CD4-positive, alpha-beta T cell treated with Interleukin-6 at 100 ng/mL for 8 hours (primary cell): Measurements from ENCODE around the gene SLC35F6.

Source experiments
- DNase-seq: peaks from one replicate; pipeline ENCODE4 v3.0.0-alpha.2; 2020; ENCODE audit warnings: mixed read lengths, low spot score

Gene SLC35F6, protein sequence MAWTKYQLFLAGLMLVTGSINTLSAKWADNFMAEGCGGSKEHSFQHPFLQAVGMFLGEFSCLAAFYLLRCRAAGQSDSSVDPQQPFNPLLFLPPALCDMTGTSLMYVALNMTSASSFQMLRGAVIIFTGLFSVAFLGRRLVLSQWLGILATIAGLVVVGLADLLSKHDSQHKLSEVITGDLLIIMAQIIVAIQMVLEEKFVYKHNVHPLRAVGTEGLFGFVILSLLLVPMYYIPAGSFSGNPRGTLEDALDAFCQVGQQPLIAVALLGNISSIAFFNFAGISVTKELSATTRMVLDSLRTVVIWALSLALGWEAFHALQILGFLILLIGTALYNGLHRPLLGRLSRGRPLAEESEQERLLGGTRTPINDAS

GRCh38 chr2:26764078-26764887, at the start of gene SLC35F6:
Gene SLC35F6, plus strand, starts transcription at chr2:26764284. Its CDS starts 66 bp downstream, at chr2:26764350.
- peak; percentile 81 for DNase-seq

- no peak for DNase-seq
Measured at GRCh38 chr2:26715528-26716270, 48.4 kb upstream of the SLC35F6 start.

DNA sequence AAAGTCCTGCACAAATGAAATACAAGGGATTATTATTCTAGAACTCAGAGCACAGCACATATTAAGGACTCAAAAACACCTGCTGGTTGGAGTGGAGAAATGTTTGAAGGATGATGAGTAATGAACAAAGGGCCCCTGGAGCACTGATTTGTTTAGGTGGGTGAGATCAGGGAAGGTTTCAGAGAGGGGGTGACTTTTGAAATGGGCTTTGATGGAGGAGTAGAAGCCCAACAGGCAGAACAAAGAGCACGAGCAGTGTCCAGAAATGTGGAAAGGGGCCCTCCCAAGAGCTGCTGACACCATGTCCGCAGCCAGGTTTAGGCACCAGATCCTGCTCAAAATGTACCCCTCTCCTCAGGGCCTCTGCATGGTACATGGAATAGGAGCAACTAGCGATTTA, 47.7 kb upstream of the SLC35F6 start:
- DNase-seq: no peak

- no peak for DNase-seq
Measured at GRCh38 chr2:26716769-26717168, 47.3 kb upstream of the SLC35F6 start.

GRCh38 chr2:26717362-26717761, 46.7 kb upstream of the SLC35F6 start:
- no peak for DNase-seq

DNA sequence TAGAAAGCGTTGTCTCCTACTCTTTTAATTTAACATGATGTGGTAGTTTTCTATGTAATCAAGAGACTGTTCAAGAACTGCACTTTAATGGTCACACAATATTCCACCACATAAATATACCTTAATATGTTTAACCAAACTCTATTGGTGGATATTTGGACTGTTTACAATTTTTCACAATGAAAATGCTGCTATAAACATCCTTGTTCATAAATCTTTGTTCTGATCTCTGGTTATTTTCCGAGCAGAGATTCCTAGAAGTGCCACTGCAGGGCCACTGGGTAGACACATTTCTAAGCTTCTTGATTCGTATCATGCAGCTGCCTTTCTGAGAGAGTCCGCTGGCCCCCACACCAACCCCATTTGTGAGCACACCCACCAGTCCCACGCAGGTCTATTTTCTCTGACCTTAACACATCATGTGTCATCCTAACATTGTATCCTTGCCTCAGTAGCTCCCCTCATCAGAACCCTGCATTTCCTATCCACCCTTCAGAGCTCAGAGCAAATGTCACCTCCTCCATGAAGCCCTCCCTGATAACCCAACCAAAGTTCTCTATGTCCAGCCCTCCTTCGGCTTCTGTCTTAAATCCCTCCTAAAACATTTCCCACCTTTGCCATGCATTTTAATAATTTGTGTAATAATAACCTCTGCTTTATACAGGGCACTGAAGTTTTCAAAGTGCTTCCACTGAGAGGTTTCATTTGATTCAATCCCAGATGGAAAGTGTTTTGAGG, 45.0 kb upstream of the SLC35F6 start:
- no peak for DNase-seq

- DNase-seq: no peak
Measured at GRCh38 chr2:26720322-26721114, 43.6 kb upstream of the SLC35F6 start.

DNA sequence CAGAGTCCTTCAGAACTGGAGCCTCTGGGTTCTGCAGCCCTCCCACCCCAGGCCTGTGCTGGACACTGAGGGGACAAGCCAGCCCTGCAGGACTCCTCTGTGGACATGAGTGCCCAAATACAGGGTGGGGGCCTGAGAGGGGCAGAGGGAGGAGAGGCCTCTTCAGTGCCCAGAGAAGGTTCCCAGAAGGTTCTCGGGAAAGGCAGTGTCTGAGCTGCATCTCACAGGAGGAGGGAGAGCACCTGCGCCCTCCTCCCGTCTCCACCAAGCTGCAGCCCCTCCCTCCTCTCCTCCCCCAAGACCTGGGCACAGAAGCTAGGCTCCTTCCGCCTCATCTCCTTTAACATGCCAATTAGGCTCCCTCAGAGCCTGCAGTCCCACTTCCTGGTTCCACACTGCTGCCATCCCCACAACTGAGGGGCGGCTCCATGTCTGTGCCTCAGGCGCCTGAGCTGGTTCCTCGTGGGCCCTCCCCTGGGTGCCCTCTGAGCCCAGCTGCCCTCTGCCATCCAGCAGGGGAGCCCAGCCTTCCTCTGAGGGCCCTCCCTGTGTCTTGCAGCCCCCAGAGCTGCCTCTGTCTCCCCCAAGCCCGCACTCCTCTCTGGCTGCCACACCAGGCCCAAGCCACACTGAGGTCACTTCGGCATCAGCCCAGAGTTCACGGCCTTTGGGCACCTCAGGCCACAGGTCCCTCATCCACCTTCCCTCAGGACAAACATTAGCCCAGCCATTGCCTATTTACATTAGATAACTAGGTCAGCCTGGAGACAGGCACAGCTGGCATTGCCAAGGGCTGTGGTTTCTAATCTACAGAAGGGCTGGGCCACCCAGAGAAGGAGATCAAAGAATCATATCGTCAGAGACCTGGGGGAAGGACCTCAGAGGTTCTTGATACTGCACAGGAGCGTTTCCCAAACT, 42.7 kb upstream of the SLC35F6 start:
- no peak for DNase-seq

DNA sequence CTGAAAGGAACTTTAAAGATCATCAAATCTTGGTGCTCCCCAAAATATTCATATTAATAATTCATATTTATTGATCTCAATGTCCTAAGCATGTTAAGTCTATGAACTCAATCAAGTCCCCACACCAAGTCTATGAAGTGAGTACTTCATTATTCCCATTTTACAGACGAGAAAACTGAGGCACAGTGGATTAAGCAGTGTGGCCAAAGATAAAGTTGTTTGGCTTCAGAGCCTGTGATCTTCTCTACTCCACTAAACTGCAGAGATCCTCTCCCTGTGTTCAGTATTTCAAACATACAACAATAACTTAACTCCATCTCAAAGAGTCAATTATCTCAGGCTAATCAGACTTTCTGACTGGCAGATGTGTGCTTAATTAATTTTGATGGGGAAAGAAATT, 41.8 kb upstream of the SLC35F6 start:
- DNase-seq: no peak

- DNase-seq: no peak
Measured at GRCh38 chr2:26722911-26723310, 41.2 kb upstream of the SLC35F6 start.

GRCh38 chr2:26723475-26723874, 40.6 kb upstream of the SLC35F6 start:
- no peak for DNase-seq

DNA sequence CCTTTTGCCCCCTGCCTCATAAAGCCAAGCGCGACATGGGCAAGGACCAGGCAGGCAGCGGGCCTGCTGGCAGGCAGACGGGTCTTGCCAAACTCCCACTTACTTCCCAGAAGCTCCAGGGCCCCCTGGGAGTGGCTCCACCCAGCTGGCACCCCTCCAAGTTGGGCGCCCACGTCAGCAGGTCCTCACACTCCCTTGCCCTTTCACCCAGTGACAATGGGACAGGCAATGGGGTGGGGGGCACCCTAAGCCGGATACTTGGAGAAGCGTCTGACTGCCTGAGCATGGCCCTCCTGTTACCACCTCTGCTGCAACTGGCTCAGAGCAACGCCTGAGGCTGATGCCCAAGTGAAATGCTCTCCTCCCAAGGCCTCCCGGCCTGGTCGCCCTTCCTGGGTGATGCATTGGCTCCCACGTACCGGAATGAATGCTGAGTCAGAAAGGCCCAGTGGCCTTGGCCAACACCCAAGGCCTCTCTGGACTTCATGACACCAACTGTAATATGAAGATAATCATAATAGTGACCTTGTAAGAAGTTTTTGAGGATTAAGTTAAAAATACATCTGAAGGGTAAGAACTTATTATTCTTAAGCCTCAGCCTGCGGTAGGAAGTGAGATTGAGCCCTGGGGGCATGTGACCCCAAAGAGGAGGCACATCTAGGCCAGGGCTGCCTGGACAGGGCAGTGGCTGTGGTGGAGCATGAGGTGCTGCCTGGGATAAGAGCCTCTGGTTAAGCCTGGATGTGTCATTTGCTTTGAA, 39.9 kb upstream of the SLC35F6 start:
- DNase-seq: no peak

DNA sequence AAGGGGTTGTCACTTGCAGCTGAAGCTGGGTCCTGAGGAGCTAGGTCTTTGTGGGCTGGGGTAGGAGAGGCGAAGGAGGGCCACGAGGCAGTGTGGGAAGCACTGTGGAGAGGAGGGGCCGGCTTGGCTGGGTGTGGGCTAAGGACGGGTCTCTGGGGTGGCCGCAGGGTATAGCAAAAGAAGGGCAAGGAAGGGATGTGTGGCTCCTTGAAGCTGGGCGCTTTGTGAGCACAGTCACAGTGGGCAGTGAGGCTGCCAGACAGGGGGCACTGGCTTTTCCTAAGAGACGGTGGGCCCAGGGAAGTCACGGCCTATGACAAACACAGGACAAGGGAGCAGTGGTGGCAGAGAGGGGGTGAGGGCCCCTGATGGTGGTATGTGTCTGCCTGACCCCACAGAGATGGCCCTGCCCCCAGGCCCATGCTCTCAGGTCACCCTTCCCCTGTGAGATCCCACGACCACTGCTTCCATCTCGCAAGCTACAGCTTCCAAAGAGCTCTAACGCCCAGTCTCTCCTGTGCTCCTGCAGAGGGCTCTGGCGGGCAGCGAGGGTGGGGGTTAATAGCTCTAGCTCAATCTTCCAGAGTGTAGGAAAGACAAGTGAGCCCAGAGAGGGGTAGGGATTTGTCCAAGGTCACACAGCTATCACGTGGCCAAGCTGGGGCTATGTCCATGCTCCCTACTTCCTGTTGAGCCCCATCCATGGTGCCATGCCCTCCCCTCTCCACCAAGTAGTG, 39.1 kb upstream of the SLC35F6 start:
- no peak for DNase-seq

DNA sequence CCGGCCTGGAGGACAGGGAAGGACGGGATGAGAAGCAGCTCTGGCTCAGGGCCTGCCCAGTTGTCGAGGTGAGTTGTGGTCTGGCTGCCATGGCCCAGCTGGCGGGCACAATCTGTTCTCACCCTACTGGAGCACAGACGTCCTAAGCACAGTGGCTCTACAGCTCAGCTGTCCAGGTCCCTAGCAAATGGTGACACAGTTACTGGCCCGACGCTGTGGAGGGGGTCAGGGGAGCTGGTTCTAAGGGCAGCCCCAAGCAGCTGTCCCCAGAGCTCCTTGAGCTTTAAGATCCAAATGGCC, 38.6 kb upstream of the SLC35F6 start:
- DNase-seq: no peak

GRCh38 chr2:26726228-26726627, 37.9 kb upstream of the SLC35F6 start:
- no peak for DNase-seq

DNA sequence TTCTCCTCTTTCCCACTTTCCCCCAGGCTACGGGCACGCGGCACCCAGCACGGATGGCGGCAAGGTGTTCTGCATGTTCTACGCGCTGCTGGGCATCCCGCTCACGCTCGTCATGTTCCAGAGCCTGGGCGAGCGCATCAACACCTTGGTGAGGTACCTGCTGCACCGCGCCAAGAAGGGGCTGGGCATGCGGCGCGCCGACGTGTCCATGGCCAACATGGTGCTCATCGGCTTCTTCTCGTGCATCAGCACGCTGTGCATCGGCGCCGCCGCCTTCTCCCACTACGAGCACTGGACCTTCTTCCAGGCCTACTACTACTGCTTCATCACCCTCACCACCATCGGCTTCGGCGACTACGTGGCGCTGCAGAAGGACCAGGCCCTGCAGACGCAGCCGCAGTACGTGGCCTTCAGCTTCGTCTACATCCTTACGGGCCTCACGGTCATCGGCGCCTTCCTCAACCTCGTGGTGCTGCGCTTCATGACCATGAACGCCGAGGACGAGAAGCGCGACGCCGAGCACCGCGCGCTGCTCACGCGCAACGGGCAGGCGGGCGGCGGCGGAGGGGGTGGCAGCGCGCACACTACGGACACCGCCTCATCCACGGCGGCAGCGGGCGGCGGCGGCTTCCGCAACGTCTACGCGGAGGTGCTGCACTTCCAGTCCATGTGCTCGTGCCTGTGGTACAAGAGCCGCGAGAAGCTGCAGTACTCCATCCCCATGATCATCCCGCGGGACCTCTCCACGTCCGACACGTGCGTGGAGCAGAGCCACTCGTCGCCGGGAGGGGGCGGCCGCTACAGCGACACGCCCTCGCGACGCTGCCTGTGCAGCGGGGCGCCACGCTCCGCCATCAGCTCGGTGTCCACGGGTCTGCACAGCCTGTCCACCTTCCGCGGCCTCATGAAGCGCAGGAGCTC, 36.2 kb upstream of the SLC35F6 start:
- DNase-seq: no peak

- no peak for DNase-seq
Measured at GRCh38 chr2:26729311-26729710, 34.8 kb upstream of the SLC35F6 start.
